HepG2 (cell line): ENCODE results near the gene P2RX5. TPM values are rescaled to one million over a fixed set of nuclear protein-coding genes. Genes with fewer than 3 reads are reported as not detected.

Source experiments
- ARNT ChIP-seq: fragments of 450-650 bp; IDR thresholded peaks from 2 replicates; pipeline ENCODE4 v1.6.1; 2017
- GATA4 ChIP-seq: sonication (generic); IDR thresholded peaks from 2 replicates; pipeline ENCODE4 v1.6.1; 2016; ENCODE audit warnings: antibody characterized with exemption, low read depth, borderline replicate concordance
- MEIS2 ChIP-seq: sonication (generic); formaldehyde crosslinking; IDR thresholded peaks from 2 replicates; pipeline ENCODE4 v1.9.0; 2021; ENCODE audit warnings: mild to moderate bottlenecking, missing genetic modification reagents
- NFE2L1 ChIP-seq: sonication (generic); formaldehyde crosslinking; IDR thresholded peaks from 2 replicates; pipeline ENCODE4 v1.4.0; 2020; ENCODE audit warnings: missing genetic modification reagents, mild to moderate bottlenecking, borderline replicate concordance
- PCBP2 ChIP-seq: fragments of 200-400 bp; formaldehyde crosslinking; optimal IDR thresholded peaks from 2 replicates; pipeline ENCODE3; 2018; ENCODE audit warnings: low read length, low read depth; ENCODE audit not compliant: poor library complexity, severe bottlenecking
- SMAD3 ChIP-seq: sonication (generic); formaldehyde crosslinking; IDR thresholded peaks from 2 replicates; pipeline ENCODE4 v1.4.0; 2020; ENCODE audit warnings: missing genetic modification reagents
- SRF ChIP-seq: IDR thresholded peaks from 2 replicates; pipeline ENCODE4 v1.6.1; 2011; ENCODE audit warnings: mild to moderate bottlenecking, low read depth, low read length, moderate library complexity
- ZNF432 ChIP-seq: sonication (generic); formaldehyde crosslinking; IDR thresholded peaks from 2 replicates; pipeline ENCODE4 v1.5.0; 2020; ENCODE audit warnings: missing genetic modification reagents, mild to moderate bottlenecking, borderline replicate concordance
- ZNF484 ChIP-seq: sonication (generic); formaldehyde crosslinking; IDR thresholded peaks from 2 replicates; pipeline ENCODE4 v1.5.1; 2020; ENCODE audit warnings: mild to moderate bottlenecking, low read depth, missing genetic modification reagents, borderline replicate concordance
- ZNF841 ChIP-seq: sonication (generic); formaldehyde crosslinking; IDR thresholded peaks from 2 replicates; pipeline ENCODE4 v1.8.1; 2023; ENCODE audit warnings: missing genetic modification reagents, borderline replicate concordance
- polyA plus RNA-seq, 8 experiments: library from polyadenylated mRNA; depleted of rRNA in 3 of 8; stranded (reverse) in 7 of 8; unstranded in 1 of 8; fragments of >200 nt; fragmentation: Illumina TruSeq in 4 of 8; extraction: Trizol in 4 of 8; gene quantifications; 2 replicates each; pipeline versions ENCODE4 v1.2.1 to v1.2.3, GENCODE V29; 2011 to 2016; ENCODE audit warnings: low read depth in 4 of 8, missing spikeins in 1 of 8, mixed read lengths in 1 of 8; ENCODE audit not compliant: insufficient read depth in 1 of 8
- total RNA-seq, 5 experiments: library from RNA; depleted of rRNA; stranded (reverse); fragments of >200 nt; fragmentation: Illumina TruSeq; extraction: Trizol; gene quantifications; 2 replicates each; pipeline ENCODE4 v1.2.3, GENCODE V29; 2016; ENCODE audit warnings: low read depth in 1 of 5
- TF ChIP-seq, protein P1 (sequence below): sonication (generic); formaldehyde crosslinking; IDR thresholded peaks from 2 replicates; pipeline ENCODE4 v1.4.0; 2020; ENCODE audit warnings: missing genetic modification reagents, borderline replicate concordance
- TF ChIP-seq, protein P2 (sequence below): sonication (generic); formaldehyde crosslinking; IDR thresholded peaks from 2 replicates; pipeline ENCODE4 v1.5.1; 2020; ENCODE audit warnings: missing genetic modification reagents, mild to moderate bottlenecking, borderline replicate concordance
- TF ChIP-seq, protein P3 (sequence below): sonication (generic); formaldehyde crosslinking; IDR thresholded peaks from 2 replicates; pipeline ENCODE4 v1.4.0; 2020; ENCODE audit warnings: missing genetic modification reagents
- TF ChIP-seq, protein P4 (sequence below): sonication (generic); formaldehyde crosslinking; conservative IDR thresholded peaks from 2 replicates; pipeline ENCODE4 v1.4.0; 2020; ENCODE audit warnings: missing genetic modification reagents
- TF ChIP-seq, protein P5 (sequence below): sonication (generic); formaldehyde crosslinking; IDR thresholded peaks from 2 replicates; pipeline ENCODE4 v1.4.0; 2020; ENCODE audit warnings: missing genetic modification reagents
- TF ChIP-seq, protein P6 (sequence below): sonication (generic); formaldehyde crosslinking; IDR thresholded peaks from 2 replicates; pipeline ENCODE4 v1.4.0; 2020; ENCODE audit warnings: low read depth, mild to moderate bottlenecking, missing genetic modification reagents

Gene P2RX5
- total and polyA plus RNA-seq, 2 of the 13 experiments (the other 11 are each of a cell fraction or from before 2014, with no cell fraction given), result 0.95 to 1.7 TPM

DNA sequence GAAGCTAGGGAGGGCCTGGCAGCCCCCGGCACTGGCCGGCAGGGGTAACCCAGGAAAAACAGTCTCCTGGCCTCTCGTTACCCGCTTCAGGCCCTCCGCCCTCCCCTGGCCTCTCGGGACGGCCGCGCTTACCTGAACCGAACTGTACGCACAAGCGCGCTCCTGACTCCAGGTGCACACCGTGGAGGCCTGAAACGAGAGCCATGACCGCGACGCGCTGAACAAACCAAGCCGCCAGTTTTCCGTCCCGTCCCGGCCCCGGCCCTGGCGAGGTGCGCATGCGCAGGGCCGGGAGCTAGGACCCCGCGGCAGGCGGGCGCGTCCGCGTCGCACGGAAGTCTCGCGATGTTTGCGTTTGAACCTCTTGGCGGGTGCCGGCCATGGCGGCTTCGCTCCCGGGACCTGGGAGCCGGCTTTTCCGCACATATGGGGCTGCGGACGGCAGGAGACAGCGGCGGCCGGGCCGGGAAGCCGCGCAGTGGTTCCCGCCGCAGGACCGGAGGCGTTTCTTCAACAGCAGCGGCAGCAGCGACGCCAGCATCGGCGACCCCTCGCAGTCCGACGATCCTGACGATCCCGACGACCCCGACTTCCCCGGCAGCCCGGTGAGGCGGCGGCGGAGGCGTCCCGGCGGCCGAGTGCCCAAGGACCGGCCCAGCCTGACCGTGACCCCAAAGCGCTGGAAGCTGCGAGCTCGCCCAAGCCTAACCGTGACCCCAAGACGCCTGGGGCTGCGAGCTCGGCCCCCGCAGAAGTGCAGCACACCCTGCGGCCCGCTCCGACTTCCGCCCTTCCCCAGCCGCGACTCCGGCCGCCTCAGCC lies 27.8 kb upstream of the P2RX5 start, which contains the start of gene HASPIN (continued):
- TF ChIP-seq, protein P1, sequence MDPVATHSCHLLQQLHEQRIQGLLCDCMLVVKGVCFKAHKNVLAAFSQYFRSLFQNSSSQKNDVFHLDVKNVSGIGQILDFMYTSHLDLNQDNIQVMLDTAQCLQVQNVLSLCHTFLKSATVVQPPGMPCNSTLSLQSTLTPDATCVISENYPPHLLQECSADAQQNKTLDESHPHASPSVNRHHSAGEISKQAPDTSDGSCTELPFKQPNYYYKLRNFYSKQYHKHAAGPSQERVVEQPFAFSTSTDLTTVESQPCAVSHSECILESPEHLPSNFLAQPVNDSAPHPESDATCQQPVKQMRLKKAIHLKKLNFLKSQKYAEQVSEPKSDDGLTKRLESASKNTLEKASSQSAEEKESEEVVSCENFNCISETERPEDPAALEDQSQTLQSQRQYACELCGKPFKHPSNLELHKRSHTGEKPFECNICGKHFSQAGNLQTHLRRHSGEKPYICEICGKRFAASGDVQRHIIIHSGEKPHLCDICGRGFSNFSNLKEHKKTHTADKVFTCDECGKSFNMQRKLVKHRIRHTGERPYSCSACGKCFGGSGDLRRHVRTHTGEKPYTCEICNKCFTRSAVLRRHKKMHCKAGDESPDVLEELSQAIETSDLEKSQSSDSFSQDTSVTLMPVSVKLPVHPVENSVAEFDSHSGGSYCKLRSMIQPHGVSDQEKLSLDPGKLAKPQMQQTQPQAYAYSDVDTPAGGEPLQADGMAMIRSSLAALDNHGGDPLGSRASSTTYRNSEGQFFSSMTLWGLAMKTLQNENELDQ (CRISPR knock-in tag), result no peak
- TF ChIP-seq SRF (no peak), ZNF432 (CRISPR knock-in tag) (no peak), NFE2L1 (no peak; the same call in 1 of the 2 replicates), ARNT (no peak), GATA4 (0 out of 2 replicates have a peak, but pooled peaks have one; percentile 20), MEIS2 (peak; percentile 41; the same call in 1 of the 2 replicates), ZNF484 (CRISPR knock-in tag) (no peak), SMAD3 (0 out of 2 replicates have a peak, but pooled peaks have one; percentile 57), PCBP2 (no peak), ZNF841 (CRISPR knock-in tag) (peak; percentile 70; the same call in 1 of the 2 replicates)
- TF ChIP-seq, protein P2, sequence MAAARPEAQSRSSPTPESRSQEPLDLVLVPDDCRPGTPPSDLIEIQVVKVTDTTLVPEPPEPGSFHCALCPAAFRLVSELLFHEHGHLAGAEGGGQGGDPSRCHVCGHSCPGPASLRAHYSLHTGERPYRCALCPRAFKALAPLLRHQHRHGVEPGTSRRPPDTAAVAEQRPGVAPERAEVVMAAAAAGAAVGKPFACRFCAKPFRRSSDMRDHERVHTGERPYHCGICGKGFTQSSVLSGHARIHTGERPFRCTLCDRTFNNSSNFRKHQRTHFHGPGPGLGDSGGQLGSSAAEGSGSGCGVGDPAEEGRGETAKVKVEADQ, result peak; percentile 91
- TF ChIP-seq, protein P3, sequence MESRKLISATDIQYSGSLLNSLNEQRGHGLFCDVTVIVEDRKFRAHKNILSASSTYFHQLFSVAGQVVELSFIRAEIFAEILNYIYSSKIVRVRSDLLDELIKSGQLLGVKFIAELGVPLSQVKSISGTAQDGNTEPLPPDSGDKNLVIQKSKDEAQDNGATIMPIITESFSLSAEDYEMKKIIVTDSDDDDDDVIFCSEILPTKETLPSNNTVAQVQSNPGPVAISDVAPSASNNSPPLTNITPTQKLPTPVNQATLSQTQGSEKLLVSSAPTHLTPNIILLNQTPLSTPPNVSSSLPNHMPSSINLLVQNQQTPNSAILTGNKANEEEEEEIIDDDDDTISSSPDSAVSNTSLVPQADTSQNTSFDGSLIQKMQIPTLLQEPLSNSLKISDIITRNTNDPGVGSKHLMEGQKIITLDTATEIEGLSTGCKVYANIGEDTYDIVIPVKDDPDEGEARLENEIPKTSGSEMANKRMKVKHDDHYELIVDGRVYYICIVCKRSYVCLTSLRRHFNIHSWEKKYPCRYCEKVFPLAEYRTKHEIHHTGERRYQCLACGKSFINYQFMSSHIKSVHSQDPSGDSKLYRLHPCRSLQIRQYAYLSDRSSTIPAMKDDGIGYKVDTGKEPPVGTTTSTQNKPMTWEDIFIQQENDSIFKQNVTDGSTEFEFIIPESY (CRISPR knock-in tag), result 0 out of 2 replicates have a peak, but pooled peaks have one; percentile 40
- TF ChIP-seq, protein P4, sequence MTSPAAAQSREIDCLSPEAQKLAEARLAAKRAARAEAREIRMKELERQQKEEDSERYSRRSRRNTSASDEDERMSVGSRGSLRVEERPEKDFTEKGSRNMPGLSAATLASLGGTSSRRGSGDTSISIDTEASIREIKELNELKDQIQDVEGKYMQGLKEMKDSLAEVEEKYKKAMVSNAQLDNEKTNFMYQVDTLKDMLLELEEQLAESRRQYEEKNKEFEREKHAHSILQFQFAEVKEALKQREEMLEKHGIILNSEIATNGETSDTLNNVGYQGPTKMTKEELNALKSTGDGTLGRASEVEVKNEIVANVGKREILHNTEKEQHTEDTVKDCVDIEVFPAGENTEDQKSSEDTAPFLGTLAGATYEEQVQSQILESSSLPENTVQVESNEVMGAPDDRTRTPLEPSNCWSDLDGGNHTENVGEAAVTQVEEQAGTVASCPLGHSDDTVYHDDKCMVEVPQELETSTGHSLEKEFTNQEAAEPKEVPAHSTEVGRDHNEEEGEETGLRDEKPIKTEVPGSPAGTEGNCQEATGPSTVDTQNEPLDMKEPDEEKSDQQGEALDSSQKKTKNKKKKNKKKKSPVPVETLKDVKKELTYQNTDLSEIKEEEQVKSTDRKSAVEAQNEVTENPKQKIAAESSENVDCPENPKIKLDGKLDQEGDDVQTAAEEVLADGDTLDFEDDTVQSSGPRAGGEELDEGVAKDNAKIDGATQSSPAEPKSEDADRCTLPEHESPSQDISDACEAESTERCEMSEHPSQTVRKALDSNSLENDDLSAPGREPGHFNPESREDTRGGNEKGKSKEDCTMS, result no peak
- TF ChIP-seq, protein P5, sequence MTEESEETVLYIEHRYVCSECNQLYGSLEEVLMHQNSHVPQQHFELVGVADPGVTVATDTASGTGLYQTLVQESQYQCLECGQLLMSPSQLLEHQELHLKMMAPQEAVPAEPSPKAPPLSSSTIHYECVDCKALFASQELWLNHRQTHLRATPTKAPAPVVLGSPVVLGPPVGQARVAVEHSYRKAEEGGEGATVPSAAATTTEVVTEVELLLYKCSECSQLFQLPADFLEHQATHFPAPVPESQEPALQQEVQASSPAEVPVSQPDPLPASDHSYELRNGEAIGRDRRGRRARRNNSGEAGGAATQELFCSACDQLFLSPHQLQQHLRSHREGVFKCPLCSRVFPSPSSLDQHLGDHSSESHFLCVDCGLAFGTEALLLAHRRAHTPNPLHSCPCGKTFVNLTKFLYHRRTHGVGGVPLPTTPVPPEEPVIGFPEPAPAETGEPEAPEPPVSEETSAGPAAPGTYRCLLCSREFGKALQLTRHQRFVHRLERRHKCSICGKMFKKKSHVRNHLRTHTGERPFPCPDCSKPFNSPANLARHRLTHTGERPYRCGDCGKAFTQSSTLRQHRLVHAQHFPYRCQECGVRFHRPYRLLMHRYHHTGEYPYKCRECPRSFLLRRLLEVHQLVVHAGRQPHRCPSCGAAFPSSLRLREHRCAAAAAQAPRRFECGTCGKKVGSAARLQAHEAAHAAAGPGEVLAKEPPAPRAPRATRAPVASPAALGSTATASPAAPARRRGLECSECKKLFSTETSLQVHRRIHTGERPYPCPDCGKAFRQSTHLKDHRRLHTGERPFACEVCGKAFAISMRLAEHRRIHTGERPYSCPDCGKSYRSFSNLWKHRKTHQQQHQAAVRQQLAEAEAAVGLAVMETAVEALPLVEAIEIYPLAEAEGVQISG, result peak; percentile 93
- TF ChIP-seq, protein P6, sequence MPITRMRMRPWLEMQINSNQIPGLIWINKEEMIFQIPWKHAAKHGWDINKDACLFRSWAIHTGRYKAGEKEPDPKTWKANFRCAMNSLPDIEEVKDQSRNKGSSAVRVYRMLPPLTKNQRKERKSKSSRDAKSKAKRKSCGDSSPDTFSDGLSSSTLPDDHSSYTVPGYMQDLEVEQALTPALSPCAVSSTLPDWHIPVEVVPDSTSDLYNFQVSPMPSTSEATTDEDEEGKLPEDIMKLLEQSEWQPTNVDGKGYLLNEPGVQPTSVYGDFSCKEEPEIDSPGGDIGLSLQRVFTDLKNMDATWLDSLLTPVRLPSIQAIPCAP (CRISPR knock-in tag), result 0 out of 2 replicates have a peak, but pooled peaks have one; percentile 49
